H1 (cell line): ENCODE results near the gene LDLRAD3. TPM values are rescaled to one million over a fixed set of nuclear protein-coding genes. Genes with fewer than 3 reads are reported as not detected.

ENCODE experiments used
- CTCF ChIA-PET: fragments of 300-600 bp; sonication (Branson Sonifier 250); formaldehyde crosslinking; loops from one replicate; lab custom pipeline; 2021; ENCODE audit not compliant: partially characterized antibody; lab: Charles Lee
- POLR2A ChIA-PET: fragments of 300-600 bp; sonication (Branson Sonifier 250); formaldehyde crosslinking; loops from one replicate; lab custom pipeline; 2021; ENCODE audit warnings: inconsistent platforms; ENCODE audit not compliant: partially characterized antibody; lab: Charles Lee
- DNase-seq, 2 experiments: peaks; one replicate each; pipeline versions ENCODE4 v3.0.0 to v3.0.0-alpha.2; 2010 to 2022; ENCODE audit warnings: low spot score in 2 of 2, low read depth in 1 of 2, mixed read lengths in 1 of 2
- FAIRE-seq: peaks from 2 replicates; lab custom pipeline; 2011; peaks lifted over from hg19 to GRCh38; lab: Jason Lieb, UNC
- H2AFZ ChIP-seq: 2 replicates; pipeline ENCODE4 v1.8.1; 2012; ENCODE audit warnings: low read length, inconsistent platforms
- H2AK5ac ChIP-seq: 2 replicates; pipeline ENCODE4 v1.6.1; 2013; ENCODE audit warnings: low read depth, low read length
- H2BK120ac ChIP-seq: replicated peaks from 2 replicates; pipeline ENCODE3; 2013; ENCODE audit warnings: low read depth, low read length, inconsistent platforms
- H2BK12ac ChIP-seq: 2 replicates; pipeline ENCODE4 v1.6.1; 2013; ENCODE audit warnings: low read depth, low read length
- H2BK15ac ChIP-seq: 2 replicates; pipeline ENCODE4 v1.6.1; 2013; ENCODE audit warnings: low read length
- H2BK20ac ChIP-seq: 2 replicates; pipeline ENCODE4 v1.6.1; 2013; ENCODE audit warnings: low read length
- H2BK5ac ChIP-seq: 2 replicates; pipeline ENCODE4 v1.6.1; 2013; ENCODE audit warnings: low read depth, low read length
- H3K14ac ChIP-seq: 2 replicates; pipeline ENCODE4 v1.6.1; 2013; ENCODE audit warnings: inconsistent platforms; ENCODE audit not compliant: insufficient read length
- H3K18ac ChIP-seq: 2 replicates; pipeline ENCODE4 v1.6.1; 2013; ENCODE audit warnings: low read length; ENCODE audit errors: extremely low read depth
- H3K23ac ChIP-seq: 2 replicates; pipeline ENCODE4 v1.6.1; 2013; ENCODE audit warnings: inconsistent platforms; ENCODE audit not compliant: insufficient read length
- H3K23me2 ChIP-seq: 2 replicates; pipeline ENCODE4 v1.6.1; 2013; ENCODE audit warnings: low read depth, low read length
- H3K27ac ChIP-seq: 2 replicates; pipeline ENCODE4 v1.6.1; 2011; ENCODE audit warnings: low read depth, low read length, inconsistent platforms
- H3K27me3 ChIP-seq, 4 experiments: replicated peaks in 1 of 4; 1 replicate in 1 of 4; 2 replicates in 3 of 4; pipeline versions ENCODE4 v1.6.1 to v1.8.1; 2011 to 2013; ENCODE audit warnings: low read length in 3 of 4, mild to moderate bottlenecking in 3 of 4, inconsistent platforms in 2 of 4, mixed read lengths in 2 of 4, moderate library complexity in 1 of 4; ENCODE audit not compliant: control insufficient read depth in 3 of 4, insufficient read depth in 3 of 4; ENCODE audit errors: extremely low read depth in 1 of 4
- H3K36me3 ChIP-seq, 4 experiments: 2 replicates each; pipeline versions ENCODE4 v1.6.1 to v1.8.1; 2011 to 2013; ENCODE audit warnings: mild to moderate bottlenecking in 4 of 4, low read length in 3 of 4, moderate library complexity in 2 of 4, control low read depth in 1 of 4, inconsistent platforms in 1 of 4; ENCODE audit not compliant: insufficient read depth in 4 of 4, control insufficient read depth in 2 of 4
- H3K4ac ChIP-seq: replicated peaks from 2 replicates; pipeline ENCODE3; 2013; ENCODE audit warnings: low read length, low read depth, mixed read lengths, inconsistent platforms; ENCODE audit not compliant: insufficient read length
- H3K4me1 ChIP-seq, 4 experiments: replicated peaks in 1 of 4; 1 replicate in 1 of 4; 2 replicates in 3 of 4; pipeline versions ENCODE4 v1.6.1 to v1.8.1; 2011 to 2013; ENCODE audit warnings: low read length in 3 of 4, inconsistent platforms in 2 of 4, mixed read lengths in 1 of 4; ENCODE audit not compliant: insufficient read depth in 4 of 4, control insufficient read depth in 3 of 4
- H3K4me2 ChIP-seq, 2 experiments: 2 replicates each; pipeline versions ENCODE4 v1.6.1 to v1.8.1; 2011 to 2013; ENCODE audit warnings: low read depth in 2 of 2, low read length in 2 of 2, control low read depth in 1 of 2, inconsistent platforms in 1 of 2, mild to moderate bottlenecking in 1 of 2; ENCODE audit not compliant: insufficient read depth in 1 of 2
- H3K4me3 ChIP-seq, 4 experiments: fragments of 200-600, 300-600 bp in 1 of 4; sonication (generic), shearing (Covaris generic), sonication (Bioruptor Twin) in 1 of 4; 2 replicates each; pipeline versions ENCODE4 v1.5.1 to v1.8.1; 2011 to 2016; ENCODE audit warnings: low read length in 4 of 4, low read depth in 3 of 4, control low read depth in 2 of 4, inconsistent platforms in 2 of 4, mild to moderate bottlenecking in 2 of 4, mixed read lengths in 1 of 4, moderate library complexity in 1 of 4; ENCODE audit not compliant: insufficient read depth in 2 of 4; ENCODE audit errors: extremely low read depth in 1 of 4
- H3K56ac ChIP-seq: replicated peaks from 2 replicates; pipeline ENCODE3; 2013; ENCODE audit warnings: low read depth, mild to moderate bottlenecking, mixed read lengths, low read length, inconsistent platforms; ENCODE audit not compliant: insufficient read length
- H3K79me1 ChIP-seq: 2 replicates; pipeline ENCODE4 v1.6.1; 2013; ENCODE audit warnings: low read depth, low read length, control low read depth
- H3K79me2 ChIP-seq, 2 experiments: 2 replicates each; pipeline versions ENCODE4 v1.6.1 to v1.8.1; 2012 to 2013; ENCODE audit warnings: low read length in 2 of 2, mild to moderate bottlenecking in 2 of 2, inconsistent platforms in 1 of 2; ENCODE audit not compliant: insufficient read depth in 2 of 2, control insufficient read depth in 1 of 2
- H3K9ac ChIP-seq, 4 experiments: replicated peaks in 1 of 4; 1 replicate in 1 of 4; 2 replicates in 3 of 4; pipeline versions ENCODE4 v1.6.1 to v1.8.1; 2011 to 2013; ENCODE audit warnings: low read depth in 3 of 4, low read length in 3 of 4, control low read depth in 2 of 4, mild to moderate bottlenecking in 2 of 4, moderate library complexity in 2 of 4, inconsistent platforms in 1 of 4; ENCODE audit errors: extremely low read depth in 1 of 4
- H3K9me3 ChIP-seq, 2 experiments: 2 replicates each; pipeline versions ENCODE4 v1.6.1 to v1.8.1; 2012 to 2013; ENCODE audit warnings: mild to moderate bottlenecking in 2 of 2, moderate library complexity in 2 of 2, control low read depth in 1 of 2, inconsistent platforms in 1 of 2, low read depth in 1 of 2, low read length in 1 of 2, mixed read lengths in 1 of 2; ENCODE audit not compliant: insufficient read depth in 2 of 2
- H4K20me1 ChIP-seq, 2 experiments: replicated peaks in 1 of 2; 2 replicates each; pipeline versions ENCODE3 to v1.8.1; 2011 to 2013; ENCODE audit warnings: inconsistent platforms in 2 of 2, low read length in 2 of 2, mild to moderate bottlenecking in 1 of 2; ENCODE audit not compliant: insufficient read depth in 2 of 2, control insufficient read depth in 1 of 2
- H4K5ac ChIP-seq: 2 replicates; pipeline ENCODE4 v1.6.1; 2013; ENCODE audit warnings: low read length, low read depth, mixed read lengths, inconsistent platforms; ENCODE audit not compliant: insufficient read length
- H4K8ac ChIP-seq: 2 replicates; pipeline ENCODE4 v1.8.0; 2013; ENCODE audit warnings: mild to moderate bottlenecking, moderate library complexity, low read length, inconsistent platforms; ENCODE audit not compliant: insufficient read depth; ENCODE audit errors: extremely low read depth
- H4K91ac ChIP-seq: replicated peaks from 2 replicates; pipeline ENCODE3; 2013; ENCODE audit warnings: low read length, mixed read lengths, inconsistent platforms; ENCODE audit not compliant: insufficient read length
- FOSL1 ChIP-seq: IDR thresholded peaks from 2 replicates; pipeline ENCODE4 v1.6.1; 2011; ENCODE audit warnings: mild to moderate bottlenecking, low read depth, low read length, moderate library complexity; ENCODE audit not compliant: insufficient read depth
- POLR2A ChIP-seq, 2 experiments: IDR thresholded peaks; 1 replicate in 1 of 2; 2 replicates in 1 of 2; pipeline ENCODE4 v1.6.1; 2011; ENCODE audit warnings: low read depth in 2 of 2, low read length in 2 of 2, mild to moderate bottlenecking in 2 of 2; ENCODE audit errors: control extremely low read depth in 1 of 2
- POLR2AphosphoS5 ChIP-seq: IDR thresholded peaks from 2 replicates; pipeline ENCODE4 v1.6.1; 2011; ENCODE audit warnings: low read depth, low read length
- RFX5 ChIP-seq: IDR thresholded peaks from 2 replicates; pipeline ENCODE4 v1.6.1; 2011; ENCODE audit warnings: low read depth, low read length, improper control_type of control experiment, borderline replicate concordance
- SIRT6 ChIP-seq: IDR thresholded peaks from one replicate; pipeline ENCODE4 v1.7.1; 2012; ENCODE audit warnings: low read length, inconsistent platforms
- TAF1 ChIP-seq: IDR thresholded peaks from 2 replicates; pipeline ENCODE4 v1.6.1; 2011; ENCODE audit warnings: mild to moderate bottlenecking, low read depth, low read length
- TBP ChIP-seq: IDR thresholded peaks from 2 replicates; pipeline ENCODE4 v1.6.1; 2011; ENCODE audit warnings: low read depth, low read length, improper control_type of control experiment
- WGBS, 2 experiments: shearing (Covaris generic) in 1 of 2; methylation state at CpG; one replicate each; pipeline versions ENCODE4 v1.1.6 to v1.1.7; 2013 to 2015; ENCODE audit warnings: low lambda C conversion rate in 2 of 2, mixed read lengths in 2 of 2, inconsistent platforms in 1 of 2, low coverage in 1 of 2, missing lambda C conversion rate in 1 of 2; ENCODE audit not compliant: insufficient replicate concordance in 2 of 2, insufficient coverage in 1 of 2, insufficient read length in 1 of 2; ENCODE audit errors: extremely low coverage in 1 of 2, missing lambda C conversion rate in 1 of 2; 5-methylcytosine and 5-hydroxymethylcytosine counted together
- long read RNA-seq, 2 experiments: library from RNA in 1 of 2; library from capped mRNA in 1 of 2; stranded (forward); transcript quantifications; one replicate each; pipeline ENCODE4 v2.0.0, GENCODE V29; 2021; ENCODE audit warnings: inconsistent platforms in 1 of 2
- polyA minus RNA-seq, 3 experiments: library from RNA; depleted of rRNA, polyadenylated mRNA; stranded (reverse); fragments of >200 nt; gene quantifications; 1 replicate in 2 of 3; 2 replicates in 1 of 3; pipeline ENCODE4 v1.2.3, GENCODE V29; 2011
- polyA plus RNA-seq, 7 experiments: library from polyadenylated mRNA; depleted of rRNA in 3 of 7; stranded (reverse) in 5 of 7; unstranded in 2 of 7; fragments of >200 nt in 5 of 7; fragments of 200-250 nt in 2 of 7; gene quantifications; 1 replicate in 5 of 7; 2 replicates in 1 of 7; 4 replicates in 1 of 7; pipeline versions ENCODE4 v1.2.1 to v1.2.3, GENCODE V29; 2011 to 2013; ENCODE audit warnings: missing spikeins in 2 of 7, mixed read lengths in 2 of 7
- total RNA-seq: library from RNA; stranded (reverse); fragmentation: NEBNext Ultra II Directional; extraction: Animal tissue kit (Norgen Biotek cat#: 25700); gene quantifications from 2 replicates; pipeline ENCODE4 v1.2.1, GENCODE V29; 2021
- TF ChIP-seq, protein P1 (sequence below): IDR thresholded peaks from 2 replicates; pipeline ENCODE4 v1.6.1; 2012; ENCODE audit warnings: inconsistent platforms

LDLRAD3 gene
- total RNA-seq (18.6 and 22.6 TPM in 2 replicates), polyA plus RNA-seq (2011; rRNA removed) (22.8 and 22.9 TPM in 2 replicates), polyA minus RNA-seq (2011; rRNA and poly(A)+ RNA removed) (23.1 and 31.5 TPM in 2 replicates)
- polyA plus RNA-seq (2011; cell fraction: cytosol; rRNA removed): 14.7 TPM
- 16.2 TPM for polyA plus RNA-seq (2011; cell fraction: nucleus; rRNA removed)
- 12.7 to 13.6 TPM (median 13.0 TPM) in 4 replicates for polyA plus RNA-seq (2012, experiment 1 of 2)
- 8.1 TPM for polyA plus RNA-seq (2012, experiment 2 of 2)
- polyA plus RNA-seq (2013, experiment 1 of 2): 18.0 TPM
- 23.4 TPM for polyA plus RNA-seq (2013, experiment 2 of 2)
- polyA minus RNA-seq (2011; cell fraction: cytosol; rRNA and poly(A)+ RNA removed): 26.1 TPM
- polyA minus RNA-seq (2011; cell fraction: nucleus; rRNA and poly(A)+ RNA removed): 26.4 TPM
- long read RNA-seq, experiment 1, partial matches to known transcripts: 5 of 7 reads
- long read RNA-seq, experiment 1, other reads (novel, unspliced or antisense): 0 of 7 reads
- long read RNA-seq, experiment 2, partial matches to known transcripts: 1 of 6 reads
- long read RNA-seq, experiment 2, other reads (novel, unspliced or antisense): 4 of 6 reads

GRCh38 chr11:35943713-35944502, at the start of gene LDLRAD3:
Gene LDLRAD3 (plus strand): TSS chr11:35944062. CDS start chr11:35944099, 37 bp downstream.
- POLR2A ChIA-PET: interaction anchor here (0.6 to 1.7 kb wide), 17 partner anchors 9 to 326 kb away, joined by 3 to 6 read pairs (median 4); partner anchors contain the start of gene FJX1
- CTCF ChIA-PET: interaction anchor here (1.0 kb wide), 2 partner anchors 121 to 188 kb away, joined by 3 to 5 read pairs; no protein-coding TSS in a partner anchor
- TF ChIP-seq POLR2A (IDR thresholded peaks at IDR 0.05; ENCODE audit: control extremely low read depth in 1 of 2, low read depth in 2 of 2, low read length in 2 of 2) (peak; percentile 78 to 80), FOSL1 (0 out of 2 replicates have a peak, but pooled peaks have one; percentile 7), POLR2AphosphoS5 (peak; percentile 50), TBP (peak; percentile 35; the same call in 1 of the 2 replicates), RFX5 (no peak), SIRT6 (no peak), TAF1 (peak; percentile 72)
- TF ChIP-seq, protein P1, sequence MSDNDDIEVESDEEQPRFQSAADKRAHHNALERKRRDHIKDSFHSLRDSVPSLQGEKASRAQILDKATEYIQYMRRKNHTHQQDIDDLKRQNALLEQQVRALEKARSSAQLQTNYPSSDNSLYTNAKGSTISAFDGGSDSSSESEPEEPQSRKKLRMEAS: peak; percentile 77

More at GRCh38 chr11:35943713-35944502, at the start of gene LDLRAD3:
- peak within 1 kb of the TSS; percentile 65 to 75 (median 72) for H3K9ac ChIP-seq
- H3K4me2 ChIP-seq: peak within 1 kb of the TSS; percentile 76 to 98
- H3K4ac ChIP-seq: peak within 1 kb of the TSS; percentile 87
- peak within 1 kb of the TSS; percentile 67; the same call in 1 of the 2 replicates for H3K27ac ChIP-seq
- H2BK12ac ChIP-seq: no peak within 1 kb of the TSS; the same call in none of the 2 replicates
- peak within 1 kb of the TSS; percentile 88 for H3K18ac ChIP-seq
- peaks cover 10 to 28% of the 10 kb centered on the region in 2 experiments for H4K20me1 ChIP-seq
- FAIRE-seq (no peak), DNase-seq (peak; percentile 23 to 84)
- H4K5ac ChIP-seq: peak within 1 kb of the TSS; percentile 19
- H2BK120ac ChIP-seq: no peak within 1 kb of the TSS
- H3K79me2 ChIP-seq: peaks cover 9 to 46% of the 10 kb centered on the region in 2 experiments; a peak in 3 of 4 replicates
- no peak within 1 kb of the TSS for H3K14ac ChIP-seq
- peak within 1 kb of the TSS; percentile 93; the same call in 1 of the 2 replicates for H2BK15ac ChIP-seq
- H3K27me3 ChIP-seq: peaks cover 0 to 5% (median 2%) of the 10 kb centered on the region in 4 experiments; a peak in 4 of 7 replicates
- H2BK5ac ChIP-seq: peak within 1 kb of the TSS; percentile 72; the same call in 1 of the 2 replicates
- peaks cover 7 to 25% (median 15%) of the 10 kb centered on the region in 4 experiments; a peak in 6 of 7 replicates for H3K4me1 ChIP-seq
- peak within 1 kb of the TSS; percentile 17 for H4K91ac ChIP-seq
- H2BK20ac ChIP-seq: no peak within 1 kb of the TSS
- WGBS, 2 experiments: 1% methylated on average over 44 of the region's 97 CpGs; no CpG with 5 or more reads in 1 of the 2 experiments
- H3K56ac ChIP-seq: peak within 1 kb of the TSS; percentile 23
- peak within 1 kb of the TSS; percentile 89 for H4K8ac ChIP-seq
- no peak within 1 kb of the TSS for H3K23ac ChIP-seq
- H2AK5ac ChIP-seq: no peak within 1 kb of the TSS
- peak within 1 kb of the TSS; percentile 9 for H2AFZ ChIP-seq
- peaks cover 12% of the 10 kb centered on the region for H3K23me2 ChIP-seq
- H3K36me3 ChIP-seq: no peaks in the 10 kb centered on the region
- peak within 1 kb of the TSS; percentile 50 to 85 (median 66) for H3K4me3 ChIP-seq
- H3K79me1 ChIP-seq: peaks cover 18% of the 10 kb centered on the region
- H3K9me3 ChIP-seq: no peaks in the 10 kb centered on the region
